CD4-positive, alpha-beta T cell treated with Interleukin-21 for 1 hour (primary cell): ENCODE data around the gene PLPPR1.
"Not testable (repeated sequence)": the region's sequence is repeated elsewhere in the genome, so short reads cannot be mapped to it uniquely, and the experiment has no call there.

Source experiments
- DNase-seq: peaks from one replicate; pipeline ENCODE4 v3.0.0-alpha.2; 2020

The PLPPR1 gene

DNA sequence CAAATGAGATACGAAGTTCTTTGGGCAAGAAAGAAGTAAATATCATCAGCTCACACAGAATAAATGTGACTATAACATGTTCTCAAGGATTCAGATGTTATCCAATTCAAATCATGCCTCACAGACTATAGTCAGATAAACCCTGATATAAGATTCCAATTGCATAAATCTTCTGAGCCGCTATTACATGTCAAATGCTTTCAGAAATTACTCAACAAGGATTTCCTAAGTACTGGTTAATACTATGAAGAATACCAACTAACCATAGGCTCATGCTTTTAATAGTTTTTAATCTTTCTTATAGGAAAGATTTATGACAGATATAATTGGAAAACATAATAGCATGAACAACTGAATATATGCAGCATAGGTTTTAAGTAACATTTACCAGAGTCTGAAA lies 282.7 kb downstream of the PLPPR1 start:
- DNase-seq = no peak

GRCh38 chr9:101311758-101312420 lies 283.4 kb downstream of the PLPPR1 start:
- peak; percentile 66 for DNase-seq

DNA sequence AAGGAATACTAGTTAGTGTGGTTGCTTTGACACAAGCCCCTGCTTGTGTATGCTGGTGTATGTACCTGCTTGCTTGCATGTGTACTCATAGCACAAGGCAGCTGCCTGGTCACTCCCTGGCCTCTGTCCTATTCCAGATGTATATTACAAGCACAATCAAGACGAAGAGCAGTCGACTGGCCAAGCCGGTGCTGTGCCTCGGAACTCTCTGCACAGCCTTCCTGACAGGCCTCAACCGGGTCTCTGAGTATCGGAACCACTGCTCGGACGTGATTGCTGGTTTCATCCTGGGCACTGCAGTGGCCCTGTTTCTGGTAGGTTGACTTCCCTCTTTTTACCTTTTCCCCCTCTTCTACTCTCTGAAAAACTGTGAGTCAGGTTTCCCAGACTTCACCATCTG lies 284.1 kb downstream of the PLPPR1 start:
- no peak for DNase-seq

DNA sequence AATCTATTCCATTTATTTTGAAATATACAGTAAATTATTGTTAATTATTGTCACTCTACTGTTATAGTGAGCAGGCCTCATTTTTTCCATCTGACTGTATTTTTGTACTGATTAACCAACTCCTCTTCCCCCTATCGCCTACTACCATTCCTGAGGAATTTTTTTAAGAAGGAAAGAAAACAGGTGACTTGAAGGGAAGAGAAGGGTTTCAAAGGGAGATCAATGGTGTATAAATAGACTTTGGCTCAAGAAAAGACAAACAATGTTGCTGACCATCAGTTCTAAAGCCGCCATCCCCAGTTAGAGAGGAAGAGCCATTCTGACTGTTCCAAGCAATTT lies 286.6 kb downstream of the PLPPR1 start:
- DNase-seq = no peak

DNA sequence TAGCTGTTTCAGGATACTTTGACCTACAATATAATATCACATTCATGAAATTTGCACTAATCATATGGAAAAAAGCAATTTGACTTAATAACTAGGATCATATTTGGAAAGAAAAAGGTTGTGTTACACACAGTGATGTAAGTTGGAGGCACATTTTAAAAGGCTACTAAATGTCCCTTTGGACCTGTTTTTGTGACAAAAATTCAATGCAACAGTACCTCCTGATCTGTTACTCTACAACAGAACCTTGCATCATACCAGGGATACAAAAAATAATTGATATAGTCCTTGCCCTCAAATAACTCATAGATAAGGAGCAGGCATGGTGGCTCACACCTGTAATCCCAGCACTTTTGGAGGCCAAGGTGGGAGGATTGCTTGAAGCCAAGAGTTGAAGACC lies 289.2 kb downstream of the PLPPR1 start:
- no peak for DNase-seq

DNA sequence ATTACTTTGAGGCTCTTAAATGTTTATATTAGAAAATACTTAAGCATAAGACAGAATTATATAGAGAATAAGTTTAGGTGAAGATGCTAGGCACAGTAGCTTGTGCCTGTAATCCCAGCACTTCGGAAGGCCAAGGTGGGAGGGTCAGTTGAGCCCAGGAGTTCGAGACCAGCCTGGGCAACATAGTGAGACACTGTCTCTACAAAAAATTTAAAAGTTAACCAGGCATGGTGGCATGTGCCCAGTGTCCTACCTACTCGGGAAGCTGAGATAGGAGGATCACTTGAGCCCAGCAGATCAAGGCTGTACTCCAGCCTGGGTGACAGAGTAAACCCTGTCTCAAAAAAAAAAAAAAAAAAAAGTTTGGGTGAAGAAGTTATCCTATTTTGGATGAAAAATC lies 294.6 kb downstream of the PLPPR1 start:
- DNase-seq = no peak

GRCh38 chr9:101324245-101324804 lies 295.8 kb downstream of the PLPPR1 start:
- DNase-seq = no peak

DNA sequence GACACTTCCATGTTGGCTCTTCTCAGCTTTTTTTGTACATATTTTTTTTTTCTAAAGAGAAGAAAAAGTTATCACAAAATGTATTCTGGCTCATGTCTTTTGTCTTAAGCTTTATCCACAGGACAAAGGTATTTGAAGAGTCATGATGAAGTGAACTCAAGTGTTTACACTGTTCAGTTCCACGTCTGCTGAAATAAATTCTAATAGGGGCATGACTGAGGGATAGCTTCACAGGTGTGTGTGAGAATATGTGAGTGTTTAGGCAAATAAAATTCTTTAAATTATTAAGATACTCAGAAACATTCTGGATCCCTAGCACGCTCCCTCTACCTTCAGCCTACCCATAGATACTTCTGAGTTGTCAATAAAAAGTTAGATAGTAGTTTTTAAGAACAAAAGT lies 296.5 kb downstream of the PLPPR1 start:
- no peak for DNase-seq

- DNase-seq = no peak
These were observed 297.5 kb downstream of the PLPPR1 start for GRCh38 chr9:101326035-101326434.

DNA sequence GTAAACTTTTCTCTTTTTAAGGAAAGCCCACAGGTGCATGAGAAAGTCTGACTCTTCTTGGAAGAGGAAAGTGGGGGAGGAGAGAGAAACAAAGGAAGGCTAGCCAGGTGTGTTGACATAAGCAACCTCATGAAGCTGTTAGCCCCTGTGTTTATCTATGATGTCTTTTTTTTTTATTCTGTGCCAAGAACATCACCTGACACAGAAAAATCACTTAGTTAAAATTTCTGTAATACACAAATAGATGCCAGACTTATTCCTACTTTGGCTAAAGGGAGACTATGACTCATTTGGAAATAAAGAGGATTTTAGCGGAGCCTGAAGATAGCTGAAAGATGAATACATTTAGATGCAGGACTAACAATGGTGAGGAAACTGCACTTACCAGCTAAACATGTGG lies 298.0 kb downstream of the PLPPR1 start:
- DNase-seq = no peak

- DNase-seq = not testable (repeated sequence)
These were observed 298.9 kb downstream of the PLPPR1 start for GRCh38 chr9:101327422-101327909.

- DNase-seq = no peak
These were observed 303.8 kb downstream of the PLPPR1 start for GRCh38 chr9:101332362-101332761.

DNA sequence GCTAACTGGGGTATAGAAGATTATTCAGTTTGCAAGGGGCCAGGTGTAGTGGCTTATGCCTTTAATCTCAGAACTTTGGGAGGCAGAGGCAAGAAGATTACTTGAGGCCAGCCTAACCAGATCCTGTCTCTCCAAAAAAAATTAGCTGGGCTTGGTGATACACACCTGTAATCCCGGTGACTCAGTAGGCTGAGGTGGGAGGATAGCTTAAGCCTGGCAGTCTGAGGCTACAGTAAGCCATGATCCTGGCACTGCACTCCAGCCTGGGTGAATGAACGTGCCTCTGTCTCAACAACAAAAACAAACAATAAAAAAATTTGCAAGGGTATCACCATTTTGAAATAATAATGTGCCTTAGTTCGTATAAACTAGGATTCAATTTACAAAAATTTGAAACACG lies 305.0 kb downstream of the PLPPR1 start:
- no peak for DNase-seq

DNA sequence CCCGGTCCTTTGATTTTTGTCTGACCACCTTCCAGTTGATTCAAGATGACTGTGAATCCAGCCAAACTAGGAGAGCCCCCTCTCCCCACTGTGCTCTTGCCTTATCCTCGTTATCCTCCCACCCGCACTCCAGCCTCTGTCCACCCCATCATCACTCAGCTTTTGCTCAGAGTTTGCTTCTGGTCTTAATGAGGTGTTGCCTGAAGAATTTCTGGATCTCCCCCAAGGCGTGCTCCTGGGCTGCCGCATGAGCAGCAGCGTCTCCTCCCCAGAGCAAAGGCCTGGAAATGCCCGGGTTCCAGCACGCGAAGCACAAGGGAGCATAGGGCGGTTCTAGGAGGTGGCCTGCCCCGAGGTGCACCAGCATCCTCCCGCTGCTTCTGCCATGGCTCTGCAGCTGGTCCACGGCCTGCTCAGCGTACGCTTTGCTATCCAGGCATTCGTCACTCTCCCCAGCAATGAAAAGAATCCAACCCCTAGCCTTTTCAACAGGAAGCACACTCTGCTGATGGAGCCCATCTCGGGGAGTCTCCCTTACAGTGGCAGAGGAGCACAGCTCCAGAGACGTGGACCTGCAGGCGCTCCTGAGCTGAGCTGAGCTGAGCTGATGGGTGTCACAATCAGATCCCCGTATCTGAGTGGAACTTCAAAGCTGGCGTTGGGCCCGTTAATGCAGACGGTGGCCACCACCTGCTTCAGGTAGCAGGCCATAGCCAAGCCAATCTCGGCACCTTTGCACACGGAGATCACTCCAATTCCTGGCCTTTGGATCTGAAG lies 305.6 kb downstream of the PLPPR1 start:
- DNase-seq = no peak

DNA sequence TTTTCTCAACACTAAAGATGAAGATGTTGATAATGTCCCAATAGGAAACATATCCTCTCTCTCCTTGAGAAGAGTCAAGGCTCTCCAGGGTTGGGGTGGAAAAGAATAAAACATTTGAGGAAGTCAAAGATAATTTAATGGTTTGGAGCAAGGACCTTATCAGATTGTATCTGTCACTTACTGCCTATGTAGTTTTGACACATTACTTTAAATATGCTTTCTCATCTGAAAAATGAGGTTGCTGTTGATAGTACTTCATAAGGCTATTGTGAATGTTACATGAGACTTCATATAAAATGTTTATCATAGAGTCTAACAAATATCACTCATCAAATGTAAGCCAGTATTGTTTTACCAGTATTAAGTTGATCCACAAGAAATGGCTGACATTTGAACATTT lies 307.6 kb downstream of the PLPPR1 start:
- DNase-seq = no peak

GRCh38 chr9:101337237-101337636 lies 308.7 kb downstream of the PLPPR1 start:
- DNase-seq = no peak

DNA sequence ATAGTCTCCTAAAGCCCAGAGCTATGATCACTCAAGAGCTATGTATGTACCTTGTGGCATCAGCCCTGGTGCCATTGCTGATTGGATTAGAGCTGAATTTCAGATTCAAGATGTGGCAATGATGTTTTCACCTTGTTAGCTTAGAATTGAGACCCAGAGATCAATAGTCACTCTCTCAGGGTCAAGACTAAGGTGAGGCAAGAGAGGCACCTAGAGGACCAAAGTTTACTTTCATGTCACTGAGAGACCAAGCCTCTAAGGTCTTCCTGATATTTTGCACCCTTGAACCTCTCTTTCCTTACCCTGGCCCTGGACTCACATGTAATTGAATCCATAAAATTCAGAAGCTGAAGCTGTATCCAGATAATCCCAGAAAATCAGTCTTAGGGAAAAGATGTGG lies 313.4 kb downstream of the PLPPR1 start:
- DNase-seq = no peak

GRCh38 chr9:101342595-101342994 lies 314.1 kb downstream of the PLPPR1 start:
- no peak for DNase-seq

GRCh38 chr9:101350285-101350684 lies 321.8 kb downstream of the PLPPR1 start:
- no peak for DNase-seq

- DNase-seq = no peak
These were observed 324.5 kb downstream of the PLPPR1 start for GRCh38 chr9:101352892-101353463.

- DNase-seq = no peak
These were observed 325.2 kb downstream of the PLPPR1 start for GRCh38 chr9:101353683-101354082.

GRCh38 chr9:101354143-101354764 lies 325.7 kb downstream of the PLPPR1 start:
- no peak for DNase-seq
